Neutrophil (primary cell): Measurements from ENCODE around the gene ETFB.

Source experiments
- H3K27ac ChIP-seq: fragments of 200-600 bp; sonication (generic); 2 replicates; pipeline ENCODE4 v1.5.1; 2016; ENCODE audit warnings: mild to moderate bottlenecking, moderate library complexity
- H3K27me3 ChIP-seq: fragments of 200-600 bp; sonication (generic); 2 replicates; pipeline ENCODE4 v1.6.0; 2016; ENCODE audit warnings: mild to moderate bottlenecking
- H3K36me3 ChIP-seq: fragments of 200-600 bp; sonication (generic); 2 replicates; pipeline ENCODE4 v1.5.1; 2017
- H3K4me1 ChIP-seq, 2 experiments: fragments of 200-600 bp in 1 of 2; sonication (generic) in 1 of 2; 1 replicate in 1 of 2; 2 replicates in 1 of 2; pipeline versions ENCODE4 v1.5.1 to v1.6.1; 2013 to 2016; ENCODE audit warnings: low read depth in 1 of 2, low read length in 1 of 2, mild to moderate bottlenecking in 1 of 2, moderate library complexity in 1 of 2; ENCODE audit not compliant: control insufficient read depth in 1 of 2, insufficient read depth in 1 of 2
- H3K4me3 ChIP-seq, 2 experiments: fragments of 200-600 bp in 1 of 2; sonication (generic) in 1 of 2; 1 replicate in 1 of 2; 2 replicates in 1 of 2; pipeline ENCODE4 v1.5.1; 2013 to 2016; ENCODE audit warnings: low read depth in 1 of 2, low read length in 1 of 2, mild to moderate bottlenecking in 1 of 2, moderate library complexity in 1 of 2
- H3K9me3 ChIP-seq: fragments of 200-600 bp; sonication (generic); 2 replicates; pipeline ENCODE4 v1.5.1; 2016
- TF ChIP-seq, protein P1 (sequence below): fragments of 200-600 bp; sonication (generic); IDR thresholded peaks from 2 replicates; pipeline ENCODE4 v1.5.1; 2016; ENCODE audit warnings: antibody characterized with exemption

The ETFB gene

DNA sequence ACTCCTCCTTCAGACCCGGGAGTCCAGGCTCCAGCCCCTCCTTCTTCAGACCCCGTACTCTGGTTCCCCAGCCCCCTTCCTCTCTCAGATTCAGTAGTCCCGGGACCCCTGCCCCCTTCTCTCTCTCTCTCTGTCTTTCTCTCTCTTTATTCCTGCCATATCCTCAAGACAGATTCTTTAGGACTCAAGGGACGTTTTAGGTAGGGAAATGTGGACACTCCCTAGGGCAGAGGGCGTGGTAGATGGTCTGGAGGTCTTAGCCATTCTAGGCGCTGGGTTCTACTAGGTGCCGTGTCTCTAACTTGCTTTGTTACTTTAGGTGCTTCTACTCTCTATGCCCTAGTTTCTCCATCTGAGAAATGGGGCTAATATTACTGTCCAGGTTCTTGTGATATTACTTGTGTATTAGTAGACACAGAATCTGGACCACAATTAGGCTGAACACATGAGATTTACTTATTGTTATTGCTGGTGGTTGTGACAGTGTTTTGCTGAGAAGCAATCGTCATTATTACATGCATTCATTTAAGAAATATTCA, 25.0 kb upstream of the ETFB start:
- no peaks in the 10 kb centered on the region for H3K36me3 ChIP-seq
- no peaks in the 10 kb centered on the region for H3K9me3 ChIP-seq
- TF ChIP-seq, protein P1, sequence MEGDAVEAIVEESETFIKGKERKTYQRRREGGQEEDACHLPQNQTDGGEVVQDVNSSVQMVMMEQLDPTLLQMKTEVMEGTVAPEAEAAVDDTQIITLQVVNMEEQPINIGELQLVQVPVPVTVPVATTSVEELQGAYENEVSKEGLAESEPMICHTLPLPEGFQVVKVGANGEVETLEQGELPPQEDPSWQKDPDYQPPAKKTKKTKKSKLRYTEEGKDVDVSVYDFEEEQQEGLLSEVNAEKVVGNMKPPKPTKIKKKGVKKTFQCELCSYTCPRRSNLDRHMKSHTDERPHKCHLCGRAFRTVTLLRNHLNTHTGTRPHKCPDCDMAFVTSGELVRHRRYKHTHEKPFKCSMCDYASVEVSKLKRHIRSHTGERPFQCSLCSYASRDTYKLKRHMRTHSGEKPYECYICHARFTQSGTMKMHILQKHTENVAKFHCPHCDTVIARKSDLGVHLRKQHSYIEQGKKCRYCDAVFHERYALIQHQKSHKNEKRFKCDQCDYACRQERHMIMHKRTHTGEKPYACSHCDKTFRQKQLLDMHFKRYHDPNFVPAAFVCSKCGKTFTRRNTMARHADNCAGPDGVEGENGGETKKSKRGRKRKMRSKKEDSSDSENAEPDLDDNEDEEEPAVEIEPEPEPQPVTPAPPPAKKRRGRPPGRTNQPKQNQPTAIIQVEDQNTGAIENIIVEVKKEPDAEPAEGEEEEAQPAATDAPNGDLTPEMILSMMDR, result no peak
- H3K4me1 ChIP-seq, result peaks cover 30 to 37% of the 10 kb centered on the region in 2 experiments
- H3K27me3 ChIP-seq, result no peaks in the 10 kb centered on the region
- peak overlapping the region; percentile 53 to 56 for H3K4me3 ChIP-seq
- peak overlapping the region; percentile 62 for H3K27ac ChIP-seq

DNA sequence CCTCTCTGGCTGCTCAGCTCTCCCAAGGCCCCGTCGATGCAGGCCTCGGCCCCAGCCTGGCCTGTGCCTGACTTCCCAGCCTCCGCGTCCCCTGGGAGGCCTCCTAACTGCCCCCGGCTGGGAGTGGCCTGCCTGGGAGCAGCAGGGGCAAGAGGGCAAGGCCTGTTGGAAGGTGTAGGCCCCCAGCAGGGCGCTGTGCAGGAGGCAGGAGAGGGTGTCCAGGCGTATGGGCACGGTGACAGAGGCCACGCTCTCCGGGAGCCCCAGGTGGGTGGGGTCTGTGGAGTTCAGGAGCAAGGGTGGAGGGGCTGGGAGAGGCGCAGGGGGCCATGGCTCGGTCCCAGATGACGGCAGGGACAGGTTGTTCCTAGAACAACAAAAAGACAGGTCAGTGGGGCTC, 23.0 kb upstream of the ETFB start:
- Histone ChIP-seq H3K4me1 (peaks cover 12 to 18% of the 10 kb centered on the region in 2 experiments), H3K36me3 (no peaks in the 10 kb centered on the region), H3K27ac (no peak overlapping the region), H3K27me3 (no peaks in the 10 kb centered on the region), H3K4me3 (no peak overlapping the region), H3K9me3 (no peaks in the 10 kb centered on the region)
- TF ChIP-seq, protein P1, result no peak

DNA sequence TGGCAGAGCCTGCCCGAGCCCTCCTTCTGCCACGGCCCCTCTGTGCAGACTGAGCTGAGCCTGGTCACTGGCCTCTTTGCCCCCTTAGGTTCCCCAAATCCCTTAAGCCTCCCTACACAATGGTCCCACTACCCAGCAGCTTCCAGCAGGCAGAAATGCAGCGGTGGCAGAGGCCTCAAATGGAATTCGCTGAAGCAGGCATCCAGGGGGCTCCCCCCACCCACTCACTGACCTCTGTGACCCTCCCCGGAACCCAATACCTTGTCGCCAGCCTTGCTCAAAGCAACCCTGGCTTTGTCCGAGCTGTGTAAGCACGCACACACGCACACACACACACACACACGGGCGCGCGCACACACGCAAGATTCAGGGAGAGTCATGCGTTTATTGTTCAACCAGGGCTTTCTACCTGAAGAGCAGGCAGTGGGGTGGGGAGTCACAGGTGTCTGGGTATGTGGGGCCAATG, 21.8 kb upstream of the ETFB start, which contains the start of gene LIM2:
TSS of gene LIM2 (minus strand) at position 51 of the 466 bp plus-strand sequence. CDS start 531 bp downstream, outside the sequence.
- Histone ChIP-seq H3K4me1 (peaks cover 10 to 12% of the 10 kb centered on the region in 2 experiments), H3K27me3 (no peaks in the 10 kb centered on the region), H3K27ac (no peak within 1 kb of the TSS), H3K9me3 (no peaks in the 10 kb centered on the region), H3K4me3 (no peak within 1 kb of the TSS), H3K36me3 (no peaks in the 10 kb centered on the region)
- TF ChIP-seq, protein P1, result no peak

DNA sequence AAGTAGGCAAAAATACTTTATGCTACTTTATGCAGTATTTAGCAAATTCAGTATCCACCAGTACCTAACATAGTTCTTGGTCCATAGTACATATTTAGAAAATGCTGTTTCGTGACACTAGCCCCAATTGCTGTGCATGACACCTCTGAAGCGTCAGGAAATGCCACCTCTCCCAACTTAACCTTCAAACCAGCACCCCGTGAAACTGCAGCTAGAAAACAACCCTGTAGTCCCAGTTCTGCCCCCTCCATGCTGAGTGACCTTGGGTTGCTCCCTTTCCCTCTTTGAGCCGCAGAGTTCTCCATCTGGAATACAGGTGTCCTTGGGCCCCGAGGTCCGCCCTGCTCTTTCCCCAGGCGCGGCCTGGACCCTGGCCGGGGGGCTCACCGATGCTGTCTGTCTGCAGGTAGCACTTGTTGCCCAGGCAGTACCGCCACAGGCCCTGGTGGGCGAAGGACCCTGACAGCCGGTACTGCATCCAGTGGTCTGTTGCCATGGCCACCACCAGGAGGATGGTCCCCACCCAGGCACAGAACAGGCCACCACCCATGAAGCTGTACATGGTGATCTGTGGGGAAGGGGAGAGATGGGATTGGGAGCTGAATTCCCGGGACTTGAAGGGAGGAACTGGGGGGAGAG, 20.8 kb upstream of the ETFB start:
- no peaks in the 10 kb centered on the region for H3K9me3 ChIP-seq

DNA sequence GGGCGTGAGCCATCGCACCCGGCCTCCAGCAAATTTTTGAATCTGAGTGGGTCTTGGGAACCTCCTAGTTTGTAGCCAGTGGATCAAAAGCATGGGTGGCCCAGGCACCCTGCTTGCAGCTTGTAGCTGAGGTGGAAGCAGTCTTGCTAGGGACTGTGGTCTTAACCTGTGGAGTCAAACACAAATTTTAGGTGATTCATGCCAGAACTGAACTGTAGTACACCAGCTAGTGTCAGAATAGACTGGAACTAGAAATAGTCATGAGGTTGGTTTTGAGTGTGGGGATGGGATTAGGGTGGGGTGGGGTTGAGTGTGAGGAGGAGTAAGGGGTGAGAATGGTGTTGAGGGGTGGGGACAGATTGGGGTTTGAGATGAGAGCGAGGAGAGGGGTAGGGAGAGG, 15.8 kb upstream of the ETFB start:
- H3K27ac ChIP-seq, result no peak overlapping the region
- H3K4me3 ChIP-seq, result no peak overlapping the region
- TF ChIP-seq, protein P1, result no peak
- no peaks in the 10 kb centered on the region for H3K36me3 ChIP-seq
- H3K4me1 ChIP-seq, result peaks cover 1 to 4% of the 10 kb centered on the region in 2 experiments
- H3K27me3 ChIP-seq, result no peaks in the 10 kb centered on the region
- H3K9me3 ChIP-seq, result no peaks in the 10 kb centered on the region

More for the DNA sequence above, 20.8 kb upstream of the ETFB start:
- peaks cover 10 to 12% of the 10 kb centered on the region in 2 experiments for H3K4me1 ChIP-seq
- no peaks in the 10 kb centered on the region for H3K27me3 ChIP-seq
- no peak overlapping the region for H3K4me3 ChIP-seq
- no peak overlapping the region for H3K27ac ChIP-seq
- TF ChIP-seq, protein P1, result no peak
- no peaks in the 10 kb centered on the region for H3K36me3 ChIP-seq
